Measurements from ENCODE around the gene C1orf167.
A peak's percentile ranks its signal among the peaks of the same experiment; 100 is the strongest.
"Not testable (repeated sequence)": the region's sequence is repeated elsewhere in the genome, so short reads cannot be mapped to it uniquely, and the experiment has no call there.

C1orf167 gene

GRCh38 chr1:11803924-11804665 lies 42.1 kb downstream of the C1orf167 start:
- DNase-seq, result not testable (repeated sequence)

GRCh38 chr1:11804666-11805421 lies 42.9 kb downstream of the C1orf167 start:
- no peak for DNase-seq

- DNase-seq, result peak; percentile 99
Measured at GRCh38 chr1:11805422-11806306, 43.7 kb downstream of the C1orf167 start, which contains the start of the genes CLCN6 and MTHFR. Gene CLCN6, plus strand, starts transcription at chr1:11806191. Its CDS starts 72 bp downstream, at chr1:11806263. Gene MTHFR, minus strand, starts transcription at chr1:11805964. Its CDS starts 2,848 bp downstream, at chr1:11803116.

- DNase-seq, result peak; percentile 28
Measured at GRCh38 chr1:11806307-11806936, 44.4 kb downstream of the C1orf167 start.

- no peak for DNase-seq
Measured at GRCh38 chr1:11807133-11807532, 45.1 kb downstream of the C1orf167 start.

- DNase-seq, result no peak
Measured at GRCh38 chr1:11813021-11813420, 51.0 kb downstream of the C1orf167 start.

GRCh38 chr1:11817192-11817591 lies 55.2 kb downstream of the C1orf167 start:
- no peak for DNase-seq

- DNase-seq, result no peak
Measured at GRCh38 chr1:11822091-11822490, 60.1 kb downstream of the C1orf167 start.

GRCh38 chr1:11823366-11824137 lies 61.6 kb downstream of the C1orf167 start:
- no peak for DNase-seq

GRCh38 chr1:11825131-11825530 lies 63.1 kb downstream of the C1orf167 start:
- DNase-seq, result no peak

GRCh38 chr1:11826946-11827345 lies 65.0 kb downstream of the C1orf167 start:
- no peak for DNase-seq

- no peak for DNase-seq
Measured at GRCh38 chr1:11828511-11828910, 66.5 kb downstream of the C1orf167 start.

- no peak for DNase-seq
Measured at GRCh38 chr1:11831945-11832725, 70.1 kb downstream of the C1orf167 start.

- no peak for DNase-seq
Measured at GRCh38 chr1:11833497-11833896, 71.5 kb downstream of the C1orf167 start.

GRCh38 chr1:11833900-11834299 lies 71.9 kb downstream of the C1orf167 start:
- no peak for DNase-seq

GRCh38 chr1:11835441-11836225 lies 73.6 kb downstream of the C1orf167 start:
- DNase-seq, result no peak

GRCh38 chr1:11836955-11837766 lies 75.2 kb downstream of the C1orf167 start:
- DNase-seq, result no peak

GRCh38 chr1:11837767-11838348 lies 75.9 kb downstream of the C1orf167 start:
- DNase-seq, result no peak
